WTC11 (cell line): ENCODE data around the gene ANKS3.

Experiments used
- ATF2 ChIP-seq: sonication (generic); formaldehyde crosslinking; IDR thresholded peaks from 2 replicates; pipeline ENCODE4 v1.8.1; 2022; ENCODE audit warnings: low read depth, missing genetic modification reagents, borderline replicate concordance
- EMX1 ChIP-seq: fragments of 250-450 bp; sonication (Bioruptor Pico); IDR thresholded peaks from 2 replicates; pipeline ENCODE4 v1.8.0; 2021; ENCODE audit warnings: mild to moderate bottlenecking
- FOXP1 ChIP-seq: sonication (generic); formaldehyde crosslinking; IDR thresholded peaks from 2 replicates; pipeline ENCODE4 v1.8.0; 2022; ENCODE audit warnings: missing genetic modification reagents, mild to moderate bottlenecking, moderate library complexity, borderline replicate concordance
- GABPB1 ChIP-seq: sonication (generic); formaldehyde crosslinking; IDR thresholded peaks from 2 replicates; pipeline ENCODE4 v1.8.1; 2023; ENCODE audit warnings: mild to moderate bottlenecking, missing genetic modification reagents
- RELA ChIP-seq: sonication (generic); formaldehyde crosslinking; IDR thresholded peaks from 2 replicates; pipeline ENCODE4 v1.8.1; 2022; ENCODE audit warnings: missing genetic modification reagents, mild to moderate bottlenecking, borderline replicate concordance
- SMAD3 ChIP-seq: sonication (generic); formaldehyde crosslinking; IDR thresholded peaks from 2 replicates; pipeline ENCODE4 v1.8.0; 2022; ENCODE audit warnings: missing genetic modification reagents, mild to moderate bottlenecking, borderline replicate concordance
- USF2 ChIP-seq: sonication (generic); formaldehyde crosslinking; IDR thresholded peaks from 2 replicates; pipeline ENCODE4 v1.8.1; 2023; ENCODE audit warnings: mild to moderate bottlenecking, missing genetic modification reagents, moderate library complexity
- ZNF263 ChIP-seq: sonication (generic); formaldehyde crosslinking; IDR thresholded peaks from 2 replicates; pipeline ENCODE4 v1.8.1; 2022; ENCODE audit warnings: low read depth, mild to moderate bottlenecking, moderate library complexity, missing genetic modification reagents
- TF ChIP-seq, protein P1 (sequence below): sonication (generic); formaldehyde crosslinking; IDR thresholded peaks from 2 replicates; pipeline ENCODE4 v1.8.1; 2022; ENCODE audit warnings: missing genetic modification reagents, borderline replicate concordance
- TF ChIP-seq, protein P2 (sequence below): fragments of 200-600 bp; IDR thresholded peaks from 2 replicates; pipeline ENCODE4 v1.8.0; 2022; ENCODE audit warnings: antibody characterized with exemption
- TF ChIP-seq, protein P3 (sequence below): sonication (generic); formaldehyde crosslinking; IDR thresholded peaks from 2 replicates; pipeline ENCODE4 v1.8.0; 2022; ENCODE audit warnings: mild to moderate bottlenecking, missing genetic modification reagents
- TF ChIP-seq, protein P4 (sequence below): sonication (generic); formaldehyde crosslinking; conservative IDR thresholded peaks from 2 replicates; pipeline ENCODE4 v1.8.1; 2022; ENCODE audit warnings: mild to moderate bottlenecking, missing genetic modification reagents

GRCh38 chr16:4646773-4647643 is 87.1 kb downstream of the ANKS3 start:
- TF ChIP-seq, protein P1, sequence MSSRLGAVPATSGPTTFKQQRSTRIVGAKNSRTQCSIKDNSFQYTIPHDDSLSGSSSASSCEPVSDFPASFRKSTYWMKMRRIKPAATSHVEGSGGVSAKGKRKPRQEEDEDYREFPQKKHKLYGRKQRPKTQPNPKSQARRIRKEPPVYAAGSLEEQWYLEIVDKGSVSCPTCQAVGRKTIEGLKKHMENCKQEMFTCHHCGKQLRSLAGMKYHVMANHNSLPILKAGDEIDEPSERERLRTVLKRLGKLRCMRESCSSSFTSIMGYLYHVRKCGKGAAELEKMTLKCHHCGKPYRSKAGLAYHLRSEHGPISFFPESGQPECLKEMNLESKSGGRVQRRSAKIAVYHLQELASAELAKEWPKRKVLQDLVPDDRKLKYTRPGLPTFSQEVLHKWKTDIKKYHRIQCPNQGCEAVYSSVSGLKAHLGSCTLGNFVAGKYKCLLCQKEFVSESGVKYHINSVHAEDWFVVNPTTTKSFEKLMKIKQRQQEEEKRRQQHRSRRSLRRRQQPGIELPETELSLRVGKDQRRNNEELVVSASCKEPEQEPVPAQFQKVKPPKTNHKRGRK (CRISPR knock-in tag): no peak
- TF ChIP-seq, protein P2, sequence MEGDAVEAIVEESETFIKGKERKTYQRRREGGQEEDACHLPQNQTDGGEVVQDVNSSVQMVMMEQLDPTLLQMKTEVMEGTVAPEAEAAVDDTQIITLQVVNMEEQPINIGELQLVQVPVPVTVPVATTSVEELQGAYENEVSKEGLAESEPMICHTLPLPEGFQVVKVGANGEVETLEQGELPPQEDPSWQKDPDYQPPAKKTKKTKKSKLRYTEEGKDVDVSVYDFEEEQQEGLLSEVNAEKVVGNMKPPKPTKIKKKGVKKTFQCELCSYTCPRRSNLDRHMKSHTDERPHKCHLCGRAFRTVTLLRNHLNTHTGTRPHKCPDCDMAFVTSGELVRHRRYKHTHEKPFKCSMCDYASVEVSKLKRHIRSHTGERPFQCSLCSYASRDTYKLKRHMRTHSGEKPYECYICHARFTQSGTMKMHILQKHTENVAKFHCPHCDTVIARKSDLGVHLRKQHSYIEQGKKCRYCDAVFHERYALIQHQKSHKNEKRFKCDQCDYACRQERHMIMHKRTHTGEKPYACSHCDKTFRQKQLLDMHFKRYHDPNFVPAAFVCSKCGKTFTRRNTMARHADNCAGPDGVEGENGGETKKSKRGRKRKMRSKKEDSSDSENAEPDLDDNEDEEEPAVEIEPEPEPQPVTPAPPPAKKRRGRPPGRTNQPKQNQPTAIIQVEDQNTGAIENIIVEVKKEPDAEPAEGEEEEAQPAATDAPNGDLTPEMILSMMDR: no peak
- TF ChIP-seq, protein P3, sequence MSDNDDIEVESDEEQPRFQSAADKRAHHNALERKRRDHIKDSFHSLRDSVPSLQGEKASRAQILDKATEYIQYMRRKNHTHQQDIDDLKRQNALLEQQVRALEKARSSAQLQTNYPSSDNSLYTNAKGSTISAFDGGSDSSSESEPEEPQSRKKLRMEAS: no peak
- TF ChIP-seq ATF2 (CRISPR knock-in tag) (no peak), USF2 (no peak), FOXP1 (CRISPR knock-in tag) (no peak), EMX1 (no peak), RELA (CRISPR knock-in tag) (no peak), SMAD3 (no peak), ZNF263 (CRISPR knock-in tag) (no peak), GABPB1 (CRISPR knock-in tag) (no peak)
- TF ChIP-seq, protein P4, sequence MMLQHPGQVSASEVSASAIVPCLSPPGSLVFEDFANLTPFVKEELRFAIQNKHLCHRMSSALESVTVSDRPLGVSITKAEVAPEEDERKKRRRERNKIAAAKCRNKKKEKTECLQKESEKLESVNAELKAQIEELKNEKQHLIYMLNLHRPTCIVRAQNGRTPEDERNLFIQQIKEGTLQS (CRISPR knock-in tag): no peak
